ENCODE data around the gene ZNF202. TPM values are rescaled to one million over a fixed set of nuclear protein-coding genes. Genes with fewer than 3 reads are reported as not detected.

Gene ZNF202
- total and polyA plus RNA-seq, 2 donors (not counting 1 experiment from before 2014, with no cell fraction given), result 17.0 to 25.1 TPM

GRCh38 chr11:123757976-123758375 is 16.5 kb upstream of the ZNF202 start:
- Mint-ChIP-seq H3K4me1 (peaks cover 6% of the 10 kb centered on the region), H3K9me3 (ENCODE audit: insufficient read depth) (peaks cover 8% of the 10 kb centered on the region), H3K4me3 (no peak overlapping the region), H3K27me3 (peaks cover 5% of the 10 kb centered on the region), H3K27ac (no peak overlapping the region)
- Histone ChIP-seq H2AFZ (ENCODE audit: insufficient read depth, low read depth, low read length, poor library complexity, severe bottlenecking) (no peak overlapping the region), H4K20me1 (ENCODE audit: control insufficient read depth, insufficient read depth, low read length, poor library complexity, severe bottlenecking) (no peaks in the 10 kb centered on the region), H3K36me3 (replicated peaks in 1 of 2; ENCODE audit: control extremely low read depth in 1 of 2, control insufficient read depth in 1 of 2, extremely low read depth in 1 of 2, insufficient read depth in 2 of 2, low read length in 1 of 2) (no peaks in the 10 kb centered on the region), H3K79me2 (ENCODE audit: control insufficient read depth, insufficient read depth, low read length) (no peaks in the 10 kb centered on the region), H3K4me1 (ENCODE audit: control insufficient read depth in 2 of 2, insufficient read depth in 2 of 2, low read length in 2 of 2) (no peaks in the 10 kb centered on the region), H3K4me2 (replicated peaks; ENCODE audit: low read depth, low read length, poor library complexity, severe bottlenecking) (no peak overlapping the region), H3K9me3 (ENCODE audit: control extremely low read depth in 1 of 3, control insufficient read depth in 2 of 3, insufficient read depth in 1 of 3, low read length in 2 of 3) (peaks cover 4 to 12% (median 9%) of the 10 kb centered on the region in 3 donors), H3K9ac (ENCODE audit: low read length) (no peak overlapping the region), H3K27ac (ENCODE audit: low read length in 2 of 2) (no peak overlapping the region), H3K27me3 (replicated peaks in 1 of 4; ENCODE audit: control extremely low read depth in 1 of 4, control insufficient read depth in 3 of 4, insufficient read depth in 4 of 4, low read length in 3 of 4) (peaks cover 0 to 2% (median 0%) of the 10 kb centered on the region in 4 experiments), H3K4me3 (ENCODE audit: control extremely low read depth in 1 of 5, extremely low read depth in 1 of 5, insufficient read depth in 1 of 5, low read depth in 2 of 5, low read length in 4 of 5) (no peak overlapping the region)
- intact Hi-C loops (cut with micrococcal nuclease), result no loop called here
- no CpG with 5 or more reads among the region's 3 CpGs for WGBS (ENCODE audit: insufficient coverage)
- ATAC-seq (ENCODE audit: low read depth) (no peak), DNase-seq (no peak)
- POLR2A ChIA-PET, result no interaction called here
- CTCF ChIA-PET, result no interaction called here
- TF ChIP-seq CTCF (IDR thresholded peaks at IDR 0.05), result no peak
- no peak for TF ChIP-seq EZH2 (IDR thresholded peaks at IDR 0.05; ENCODE audit: borderline replicate concordance, insufficient read depth, low read depth, low read length, poor library complexity, severe bottlenecking)

GRCh38 chr11:123755813-123756212 is 14.4 kb upstream of the ZNF202 start:
- Mint-ChIP-seq H3K9me3 (ENCODE audit: insufficient read depth) (no peaks in the 10 kb centered on the region), H3K4me1 (peaks cover 6% of the 10 kb centered on the region), H3K4me3 (no peak overlapping the region), H3K27me3 (peaks cover 22% of the 10 kb centered on the region), H3K27ac (no peak overlapping the region)
- ATAC-seq (ENCODE audit: low read depth) (no peak), DNase-seq (no peak)
- no peaks in the 10 kb centered on the region for H3K9me3 ChIP-seq (ENCODE audit: control extremely low read depth in 1 of 3, control insufficient read depth in 2 of 3, insufficient read depth in 1 of 3, low read length in 2 of 3)
- intact Hi-C loops (cut with micrococcal nuclease), result no loop called here
- no peaks in the 10 kb centered on the region for H4K20me1 ChIP-seq (ENCODE audit: control insufficient read depth, insufficient read depth, low read length, poor library complexity, severe bottlenecking)
- no peak overlapping the region for H2AFZ ChIP-seq (ENCODE audit: insufficient read depth, low read depth, low read length, poor library complexity, severe bottlenecking)
- no peaks in the 10 kb centered on the region for H3K36me3 ChIP-seq (replicated peaks in 1 of 2; ENCODE audit: control extremely low read depth in 1 of 2, control insufficient read depth in 1 of 2, extremely low read depth in 1 of 2, insufficient read depth in 2 of 2, low read length in 1 of 2)
- CTCF ChIA-PET, result no interaction called here
- POLR2A ChIA-PET, result no interaction called here
- no peak overlapping the region for H3K4me3 ChIP-seq (ENCODE audit: control extremely low read depth in 1 of 5, extremely low read depth in 1 of 5, insufficient read depth in 1 of 5, low read depth in 2 of 5, low read length in 4 of 5)
- no peaks in the 10 kb centered on the region for H3K4me1 ChIP-seq (ENCODE audit: control insufficient read depth in 2 of 2, insufficient read depth in 2 of 2, low read length in 2 of 2)
- H3K27ac ChIP-seq (ENCODE audit: low read length in 2 of 2), result no peak overlapping the region
- TF ChIP-seq CTCF (IDR thresholded peaks at IDR 0.05), result no peak
- no peak for TF ChIP-seq EZH2 (IDR thresholded peaks at IDR 0.05; ENCODE audit: borderline replicate concordance, insufficient read depth, low read depth, low read length, poor library complexity, severe bottlenecking)
- 100% methylated on average over 1 of the region's 3 CpGs for WGBS (ENCODE audit: insufficient coverage)
- no peaks in the 10 kb centered on the region for H3K79me2 ChIP-seq (ENCODE audit: control insufficient read depth, insufficient read depth, low read length)
- no peak overlapping the region for H3K4me2 ChIP-seq (replicated peaks; ENCODE audit: low read depth, low read length, poor library complexity, severe bottlenecking)
- H3K9ac ChIP-seq (ENCODE audit: low read length), result no peak overlapping the region
- H3K27me3 ChIP-seq (replicated peaks in 1 of 4; ENCODE audit: control extremely low read depth in 1 of 4, control insufficient read depth in 3 of 4, insufficient read depth in 4 of 4, low read length in 3 of 4), result peaks cover 0 to 2% (median 0%) of the 10 kb centered on the region in 4 experiments

Measured in B cell (primary cell).